HCT116 (cell line): ENCODE results near the gene NCAPH2.

Experiments used
- CEBPB ChIP-seq: IDR thresholded peaks from 2 replicates; pipeline ENCODE4 v1.6.1; 2012; ENCODE audit warnings: low read depth
- EZH2phosphoT487 ChIP-seq: fragments of 200-600 bp; IDR thresholded peaks from 2 replicates; pipeline ENCODE4 v1.6.1; 2018; ENCODE audit warnings: antibody characterized with exemption, borderline replicate concordance
- JUND ChIP-seq: IDR thresholded peaks from 2 replicates; pipeline ENCODE4 v1.6.1; 2012
- POLR2A ChIP-seq: IDR thresholded peaks from 2 replicates; pipeline ENCODE4 v1.7.0; 2011; ENCODE audit warnings: borderline replicate concordance; ENCODE audit not compliant: insufficient read depth, insufficient read length; ENCODE audit errors: extremely low read depth
- POLR2AphosphoS5 ChIP-seq: IDR thresholded peaks from 2 replicates; pipeline ENCODE4 v1.6.1; 2011; ENCODE audit warnings: mild to moderate bottlenecking, low read depth, low read length, moderate library complexity
- RAD21 ChIP-seq: IDR thresholded peaks from 2 replicates; pipeline ENCODE4 v1.6.1; 2012; ENCODE audit warnings: low read depth, mild to moderate bottlenecking
- SIN3A ChIP-seq: IDR thresholded peaks from 2 replicates; pipeline ENCODE4 v1.6.1; 2012; ENCODE audit warnings: low read depth
- SRF ChIP-seq: IDR thresholded peaks from 2 replicates; pipeline ENCODE4 v1.6.1; 2012; ENCODE audit warnings: low read depth
- YY1 ChIP-seq: IDR thresholded peaks from 2 replicates; pipeline ENCODE4 v1.6.1; 2011; ENCODE audit warnings: low read length, low read depth, moderate library complexity, mild to moderate bottlenecking; ENCODE audit not compliant: insufficient replicate concordance; ENCODE audit errors: extremely low read depth
- TF ChIP-seq, protein P1 (sequence below): IDR thresholded peaks from 2 replicates; pipeline ENCODE4 v1.6.1; 2012; ENCODE audit warnings: low read depth
- TF ChIP-seq, protein P2 (sequence below), 3 experiments: fragments of 200-600 bp in 1 of 3; sonication (generic) in 1 of 3; IDR thresholded peaks in 2 of 3; conservative IDR thresholded peaks in 1 of 3; 2 replicates each; pipeline ENCODE4 v1.5.1; 2012 to 2017; ENCODE audit warnings: low read depth in 2 of 3, low read length in 2 of 3, antibody characterized with exemption in 1 of 3, borderline replicate concordance in 1 of 3, control low read depth in 1 of 3, mild to moderate bottlenecking in 1 of 3, mixed read lengths in 1 of 3, mixed run types in 1 of 3, moderate library complexity in 1 of 3; ENCODE audit not compliant: insufficient read depth in 1 of 3
- TF ChIP-seq, protein P3 (sequence below): IDR thresholded peaks from 2 replicates; pipeline ENCODE4 v1.6.1; 2011; ENCODE audit warnings: mild to moderate bottlenecking, low read length, moderate library complexity; ENCODE audit not compliant: insufficient replicate concordance; ENCODE audit errors: extremely low read depth

DNA sequence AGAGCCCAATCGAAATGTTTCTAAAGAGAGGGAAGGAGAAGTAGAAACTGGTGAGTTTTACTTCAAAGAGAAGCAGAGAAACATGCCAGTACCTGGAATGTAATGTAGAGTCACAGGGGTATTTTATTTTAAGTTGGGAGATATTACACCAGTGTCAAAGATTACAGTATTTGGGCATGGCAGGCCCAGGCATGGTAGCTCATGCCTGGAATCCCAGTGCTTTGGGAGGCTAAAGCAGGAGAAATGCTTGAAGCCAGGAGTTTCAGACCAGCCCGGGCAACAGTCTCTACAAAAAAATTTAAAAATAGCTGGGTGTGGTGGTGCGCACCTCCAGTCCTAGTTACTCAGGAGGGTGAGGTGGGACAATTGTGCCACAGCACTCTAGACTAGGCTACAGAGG lies 52.0 kb downstream of the NCAPH2 start:
- TF ChIP-seq YY1 (no peak), RAD21 (no peak), SRF (no peak), EZH2phosphoT487 (no peak), JUND (no peak), POLR2A (no peak), CEBPB (no peak), POLR2AphosphoS5 (no peak), SIN3A (no peak)
- TF ChIP-seq, protein P1, sequence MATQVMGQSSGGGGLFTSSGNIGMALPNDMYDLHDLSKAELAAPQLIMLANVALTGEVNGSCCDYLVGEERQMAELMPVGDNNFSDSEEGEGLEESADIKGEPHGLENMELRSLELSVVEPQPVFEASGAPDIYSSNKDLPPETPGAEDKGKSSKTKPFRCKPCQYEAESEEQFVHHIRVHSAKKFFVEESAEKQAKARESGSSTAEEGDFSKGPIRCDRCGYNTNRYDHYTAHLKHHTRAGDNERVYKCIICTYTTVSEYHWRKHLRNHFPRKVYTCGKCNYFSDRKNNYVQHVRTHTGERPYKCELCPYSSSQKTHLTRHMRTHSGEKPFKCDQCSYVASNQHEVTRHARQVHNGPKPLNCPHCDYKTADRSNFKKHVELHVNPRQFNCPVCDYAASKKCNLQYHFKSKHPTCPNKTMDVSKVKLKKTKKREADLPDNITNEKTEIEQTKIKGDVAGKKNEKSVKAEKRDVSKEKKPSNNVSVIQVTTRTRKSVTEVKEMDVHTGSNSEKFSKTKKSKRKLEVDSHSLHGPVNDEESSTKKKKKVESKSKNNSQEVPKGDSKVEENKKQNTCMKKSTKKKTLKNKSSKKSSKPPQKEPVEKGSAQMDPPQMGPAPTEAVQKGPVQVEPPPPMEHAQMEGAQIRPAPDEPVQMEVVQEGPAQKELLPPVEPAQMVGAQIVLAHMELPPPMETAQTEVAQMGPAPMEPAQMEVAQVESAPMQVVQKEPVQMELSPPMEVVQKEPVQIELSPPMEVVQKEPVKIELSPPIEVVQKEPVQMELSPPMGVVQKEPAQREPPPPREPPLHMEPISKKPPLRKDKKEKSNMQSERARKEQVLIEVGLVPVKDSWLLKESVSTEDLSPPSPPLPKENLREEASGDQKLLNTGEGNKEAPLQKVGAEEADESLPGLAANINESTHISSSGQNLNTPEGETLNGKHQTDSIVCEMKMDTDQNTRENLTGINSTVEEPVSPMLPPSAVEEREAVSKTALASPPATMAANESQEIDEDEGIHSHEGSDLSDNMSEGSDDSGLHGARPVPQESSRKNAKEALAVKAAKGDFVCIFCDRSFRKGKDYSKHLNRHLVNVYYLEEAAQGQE, result no peak
- TF ChIP-seq, protein P2, sequence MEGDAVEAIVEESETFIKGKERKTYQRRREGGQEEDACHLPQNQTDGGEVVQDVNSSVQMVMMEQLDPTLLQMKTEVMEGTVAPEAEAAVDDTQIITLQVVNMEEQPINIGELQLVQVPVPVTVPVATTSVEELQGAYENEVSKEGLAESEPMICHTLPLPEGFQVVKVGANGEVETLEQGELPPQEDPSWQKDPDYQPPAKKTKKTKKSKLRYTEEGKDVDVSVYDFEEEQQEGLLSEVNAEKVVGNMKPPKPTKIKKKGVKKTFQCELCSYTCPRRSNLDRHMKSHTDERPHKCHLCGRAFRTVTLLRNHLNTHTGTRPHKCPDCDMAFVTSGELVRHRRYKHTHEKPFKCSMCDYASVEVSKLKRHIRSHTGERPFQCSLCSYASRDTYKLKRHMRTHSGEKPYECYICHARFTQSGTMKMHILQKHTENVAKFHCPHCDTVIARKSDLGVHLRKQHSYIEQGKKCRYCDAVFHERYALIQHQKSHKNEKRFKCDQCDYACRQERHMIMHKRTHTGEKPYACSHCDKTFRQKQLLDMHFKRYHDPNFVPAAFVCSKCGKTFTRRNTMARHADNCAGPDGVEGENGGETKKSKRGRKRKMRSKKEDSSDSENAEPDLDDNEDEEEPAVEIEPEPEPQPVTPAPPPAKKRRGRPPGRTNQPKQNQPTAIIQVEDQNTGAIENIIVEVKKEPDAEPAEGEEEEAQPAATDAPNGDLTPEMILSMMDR (IDR thresholded peaks at IDR 0.05 in 2 of 3, conservative IDR thresholded peaks at IDR 0.05 in 1 of 3; ENCODE audit: borderline replicate concordance in 1 of 3, insufficient read depth in 1 of 3, low read depth in 2 of 3, low read length in 2 of 3), result no peak
- TF ChIP-seq, protein P3, sequence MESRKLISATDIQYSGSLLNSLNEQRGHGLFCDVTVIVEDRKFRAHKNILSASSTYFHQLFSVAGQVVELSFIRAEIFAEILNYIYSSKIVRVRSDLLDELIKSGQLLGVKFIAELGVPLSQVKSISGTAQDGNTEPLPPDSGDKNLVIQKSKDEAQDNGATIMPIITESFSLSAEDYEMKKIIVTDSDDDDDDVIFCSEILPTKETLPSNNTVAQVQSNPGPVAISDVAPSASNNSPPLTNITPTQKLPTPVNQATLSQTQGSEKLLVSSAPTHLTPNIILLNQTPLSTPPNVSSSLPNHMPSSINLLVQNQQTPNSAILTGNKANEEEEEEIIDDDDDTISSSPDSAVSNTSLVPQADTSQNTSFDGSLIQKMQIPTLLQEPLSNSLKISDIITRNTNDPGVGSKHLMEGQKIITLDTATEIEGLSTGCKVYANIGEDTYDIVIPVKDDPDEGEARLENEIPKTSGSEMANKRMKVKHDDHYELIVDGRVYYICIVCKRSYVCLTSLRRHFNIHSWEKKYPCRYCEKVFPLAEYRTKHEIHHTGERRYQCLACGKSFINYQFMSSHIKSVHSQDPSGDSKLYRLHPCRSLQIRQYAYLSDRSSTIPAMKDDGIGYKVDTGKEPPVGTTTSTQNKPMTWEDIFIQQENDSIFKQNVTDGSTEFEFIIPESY, result no peak
